Sigmoid colon (tissue), 7 donors: ENCODE results near the gene TLR9. TPM values are rescaled to one million over a fixed set of nuclear protein-coding genes. Genes with fewer than 3 reads are reported as not detected.

Experiments
- DNase-seq: peaks from one replicate; pipeline ENCODE4 v3.0.0-alpha.2; 2019
- H3K27ac ChIP-seq, 4 donors: fragments of 200-600 bp; sonication (generic); one replicate each; pipeline ENCODE4 v1.5.1; 2016 to 2019; ENCODE audit warnings: mild to moderate bottlenecking in 1 of 4
- H3K27me3 ChIP-seq, 3 donors: fragments of 200-600 bp; sonication (generic); one replicate each; pipeline ENCODE4 v1.5.1; 2019; ENCODE audit warnings: mild to moderate bottlenecking in 1 of 3
- H3K36me3 ChIP-seq, 4 donors: fragments of 200-600 bp; sonication (generic); one replicate each; pipeline ENCODE4 v1.5.1; 2016 to 2019
- H3K4me1 ChIP-seq, 4 donors: fragments of 200-600 bp; sonication (generic); one replicate each; pipeline ENCODE4 v1.5.1; 2017 to 2019
- H3K4me3 ChIP-seq, 4 donors: fragments of 200-600 bp; sonication (generic); one replicate each; pipeline ENCODE4 v1.5.1; 2017 to 2019; ENCODE audit warnings: mild to moderate bottlenecking in 2 of 4, moderate library complexity in 1 of 4
- H3K9me3 ChIP-seq, 4 donors: fragments of 200-600 bp in 3 of 4; sonication (generic) in 3 of 4; one replicate each; pipeline versions ENCODE4 v1.5.1 to v1.6.1; 2013 to 2019
- CTCF ChIP-seq, 4 experiments: fragments of 450-650 bp in 3 of 4; fragments of 200-600 bp in 1 of 4; IDR thresholded peaks; one replicate each; pipeline ENCODE4 v1.5.1; 2016 to 2019; ENCODE audit warnings: antibody characterized with exemption in 4 of 4, mild to moderate bottlenecking in 3 of 4, moderate library complexity in 2 of 4
- EP300 ChIP-seq, 4 donors: sonication (generic); formaldehyde crosslinking; IDR thresholded peaks; one replicate each; pipeline ENCODE4 v1.6.1; 2017; ENCODE audit warnings: antibody characterized with exemption in 4 of 4
- POLR2A ChIP-seq, 2 donors: fragments of 450-650 bp; IDR thresholded peaks; one replicate each; pipeline ENCODE4 v1.6.1; 2016; ENCODE audit warnings: antibody characterized with exemption in 2 of 2, mild to moderate bottlenecking in 2 of 2, moderate library complexity in 2 of 2
- POLR2AphosphoS5 ChIP-seq, 4 donors: sonication (generic); formaldehyde crosslinking; IDR thresholded peaks; one replicate each; pipeline ENCODE4 v1.6.1; 2017; ENCODE audit warnings: antibody characterized with exemption in 4 of 4
- WGBS, 2 donors: extraction: QIAGEN DNeasy Blood & Tissue Kit; methylation state at CpG; one replicate each; pipeline ENCODE4 v1.1.7; 2013; 5-methylcytosine and 5-hydroxymethylcytosine counted together
- intact Hi-C: fragments of 100-400 bp; cut with DNase I; formaldehyde crosslinking; loops from one replicate; pipeline ENCODE4 v1.15.1; 2023
- polyA plus RNA-seq, 3 donors: library from polyadenylated mRNA; stranded (reverse); fragments of 200-250 nt; gene quantifications; one replicate each; pipeline ENCODE4 v1.2.3, GENCODE V29; 2013
- total RNA-seq, 4 donors: library from RNA; depleted of rRNA; stranded (reverse); fragments of >200 nt; gene quantifications; one replicate each; pipeline ENCODE4 v1.1.0, GENCODE V29; 2016
- donor health status: healthy with polysubstance abuse.
- donor health status: Bipolar disorder and iron deficiency.
- donor health status: healthy.

Gene TLR9
- total and polyA plus RNA-seq, 7 donors = 0.54 to 0.98 (median 0.55) TPM; not detected in 4

GRCh38 chr3:52186729-52187128 is 38.7 kb downstream of the TLR9 start:
- DNase-seq = no peak
- WGBS, 2 donors = 95 to 97% methylated on average over 9 of the region's 9 CpGs
- Histone ChIP-seq H3K9me3 (no peaks in the 10 kb centered on the region), H3K4me3 (no peak overlapping the region), H3K27me3 (no peaks in the 10 kb centered on the region), H3K36me3 (no peaks in the 10 kb centered on the region), H3K27ac (no peak overlapping the region), H3K4me1 (peaks cover 0 to 11% (median 10%) of the 10 kb centered on the region in 4 donors)
- TF ChIP-seq POLR2AphosphoS5 (IDR thresholded peaks at IDR 0.05) = no peak
- TF ChIP-seq CTCF (IDR thresholded peaks at IDR 0.05) = no peak
- TF ChIP-seq EP300 (IDR thresholded peaks at IDR 0.05) = no peak
- no peak for TF ChIP-seq POLR2A (IDR thresholded peaks at IDR 0.05)
- intact Hi-C loops = no loop called here

DNA sequence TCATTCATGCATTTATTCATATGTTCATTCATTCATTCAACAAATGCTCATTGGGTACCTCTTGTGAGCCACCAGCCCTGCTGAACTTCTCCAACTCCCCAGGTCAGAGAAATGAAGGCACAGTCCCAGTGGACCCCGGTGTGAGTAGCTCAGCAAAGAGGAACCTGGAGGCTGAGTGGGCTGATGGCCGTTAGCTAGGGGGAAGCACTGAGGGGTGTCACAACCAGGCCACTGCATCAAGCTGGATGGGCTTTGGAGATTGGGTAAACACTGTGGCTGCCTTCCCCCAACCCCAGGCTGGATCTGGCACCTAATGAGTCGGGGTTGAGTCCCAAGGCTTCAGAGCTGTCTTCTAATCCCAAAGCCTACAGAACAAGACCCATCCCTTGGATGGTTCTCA is 39.6 kb downstream of the TLR9 start:
- intact Hi-C loops = no loop called here
- H3K27ac ChIP-seq = no peak overlapping the region
- H3K9me3 ChIP-seq = no peaks in the 10 kb centered on the region
- no peak for TF ChIP-seq POLR2A (IDR thresholded peaks at IDR 0.05)
- no peak for TF ChIP-seq EP300 (IDR thresholded peaks at IDR 0.05)
- no peak for TF ChIP-seq CTCF (IDR thresholded peaks at IDR 0.05)
- TF ChIP-seq POLR2AphosphoS5 (IDR thresholded peaks at IDR 0.05) = no peak
- H3K4me1 ChIP-seq = peaks cover 0 to 11% (median 9%) of the 10 kb centered on the region in 4 donors
- no peaks in the 10 kb centered on the region for H3K27me3 ChIP-seq
- H3K36me3 ChIP-seq = no peaks in the 10 kb centered on the region
- DNase-seq = no peak
- 78 to 87% methylated on average over 3 of the region's 3 CpGs for WGBS, 2 donors
- no peak overlapping the region for H3K4me3 ChIP-seq

GRCh38 chr3:52185311-52185710 is 40.1 kb downstream of the TLR9 start:
- 95 to 97% methylated on average over 6 of the region's 6 CpGs for WGBS, 2 donors
- Histone ChIP-seq H3K27ac (no peak overlapping the region), H3K4me1 (peaks cover 0 to 5% (median 5%) of the 10 kb centered on the region in 4 donors), H3K9me3 (no peaks in the 10 kb centered on the region), H3K36me3 (no peaks in the 10 kb centered on the region), H3K4me3 (no peak overlapping the region), H3K27me3 (no peaks in the 10 kb centered on the region)
- no peak for DNase-seq
- intact Hi-C loops = no loop called here
- TF ChIP-seq POLR2A (IDR thresholded peaks at IDR 0.05) (no peak), CTCF (IDR thresholded peaks at IDR 0.05) (no peak), POLR2AphosphoS5 (IDR thresholded peaks at IDR 0.05) (no peak), EP300 (IDR thresholded peaks at IDR 0.05) (no peak)

DNA sequence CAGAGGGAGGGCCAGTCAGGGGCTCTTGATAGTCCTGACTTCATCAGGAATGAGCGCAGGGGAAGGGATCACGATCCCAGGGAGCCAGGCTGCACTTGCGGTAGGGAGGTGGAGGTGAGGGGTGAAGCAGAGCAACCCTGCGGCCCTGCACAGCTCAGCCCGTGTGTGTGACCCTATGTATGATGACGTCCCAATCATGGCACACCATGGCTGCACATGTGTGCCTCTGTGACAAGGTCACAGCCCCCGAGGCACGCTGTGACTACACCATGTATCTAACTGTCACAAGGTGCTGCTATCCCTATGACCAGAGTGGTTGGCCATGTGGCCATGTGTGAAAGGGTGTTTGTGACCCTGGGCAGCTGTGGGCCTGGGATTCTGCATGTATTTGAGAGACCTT is 40.8 kb downstream of the TLR9 start:
- no peak overlapping the region for H3K4me3 ChIP-seq
- DNase-seq = no peak
- H3K9me3 ChIP-seq = no peaks in the 10 kb centered on the region
- no peak overlapping the region for H3K27ac ChIP-seq
- H3K27me3 ChIP-seq = no peaks in the 10 kb centered on the region
- H3K4me1 ChIP-seq = no peaks in the 10 kb centered on the region
- intact Hi-C loops = no loop called here
- TF ChIP-seq POLR2A (IDR thresholded peaks at IDR 0.05) (no peak), EP300 (IDR thresholded peaks at IDR 0.05) (no peak), CTCF (IDR thresholded peaks at IDR 0.05) (no peak), POLR2AphosphoS5 (IDR thresholded peaks at IDR 0.05) (no peak)
- H3K36me3 ChIP-seq = no peaks in the 10 kb centered on the region
- WGBS, 2 donors = 93 to 94% methylated on average over 8 of the region's 8 CpGs

DNA sequence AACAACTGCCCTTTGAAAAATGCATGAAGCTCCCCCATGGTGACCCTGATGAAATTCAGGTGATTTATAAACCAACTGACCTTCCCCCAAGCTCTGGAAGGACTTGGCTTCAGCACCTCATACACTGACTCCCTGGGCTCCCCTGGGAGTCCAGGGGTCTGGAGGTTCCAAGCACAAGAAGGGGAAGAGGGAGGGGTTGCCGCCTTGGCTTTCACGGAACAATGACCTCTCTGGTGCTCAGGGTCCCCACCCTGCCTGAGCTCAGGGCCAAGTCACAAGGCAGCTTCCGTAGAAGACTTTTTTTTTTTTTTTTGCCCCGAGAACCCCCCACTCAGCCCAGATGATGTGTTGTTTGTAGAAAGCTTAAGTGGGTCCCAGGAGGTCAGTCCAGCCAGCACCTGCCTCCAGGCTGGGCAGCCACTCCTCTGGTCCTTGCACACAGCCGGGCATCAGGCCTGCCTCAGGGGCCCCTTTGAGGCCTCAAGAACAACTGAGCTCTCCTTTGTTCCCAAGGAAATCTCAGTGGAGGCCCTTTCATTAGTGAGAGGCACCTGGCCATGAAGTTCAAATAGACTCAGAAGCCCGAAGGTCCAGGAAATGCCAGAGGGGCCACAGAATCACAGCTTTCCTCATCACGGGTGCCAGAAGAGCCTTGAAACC is 41.5 kb downstream of the TLR9 start:
- WGBS, 2 donors = 86 to 91% methylated on average over 7 of the region's 7 CpGs

More for the DNA sequence above, 41.5 kb downstream of the TLR9 start:
- no peak for TF ChIP-seq POLR2A (IDR thresholded peaks at IDR 0.05)
- TF ChIP-seq CTCF (IDR thresholded peaks at IDR 0.05) = no peak
- TF ChIP-seq EP300 (IDR thresholded peaks at IDR 0.05) = no peak
- TF ChIP-seq POLR2AphosphoS5 (IDR thresholded peaks at IDR 0.05) = no peak
- intact Hi-C loops = no loop called here
- H3K36me3 ChIP-seq = no peaks in the 10 kb centered on the region
- H3K27me3 ChIP-seq = no peaks in the 10 kb centered on the region
- no peak overlapping the region for H3K27ac ChIP-seq
- no peaks in the 10 kb centered on the region for H3K4me1 ChIP-seq
- peak; percentile 51 for DNase-seq
- no peaks in the 10 kb centered on the region for H3K9me3 ChIP-seq
- H3K4me3 ChIP-seq = no peak overlapping the region
